ENCODE data around the gene GALNT10. TPM values are rescaled to one million over a fixed set of nuclear protein-coding genes. Genes with fewer than 3 reads are reported as not detected.

The GALNT10 gene
- total RNA-seq, 1 donor from 2014 or later, result 93.8 TPM

- no peak for TF ChIP-seq CTCF (IDR thresholded peaks at IDR 0.05)
- Histone ChIP-seq H3K27ac (no peak overlapping the region), H3K4me1 (no peaks in the 10 kb centered on the region), H3K9me3 (no peaks in the 10 kb centered on the region), H3K27me3 (no peaks in the 10 kb centered on the region), H3K36me3 (no peaks in the 10 kb centered on the region), H3K4me3 (no peak overlapping the region)
- intact Hi-C loops (cut with DNase I), result no loop called here
- DNase-seq, result no peak
- no peak for ATAC-seq
These were observed 152.4 kb downstream of the GALNT10 start for GRCh38 chr5:154342963-154343362.

- no peak for TF ChIP-seq CTCF (IDR thresholded peaks at IDR 0.05)
- no peaks in the 10 kb centered on the region for H3K36me3 ChIP-seq
- intact Hi-C loops (cut with DNase I), result no loop called here
- ATAC-seq (no peak), DNase-seq (no peak)
- no peak overlapping the region for H3K4me3 ChIP-seq
- no peaks in the 10 kb centered on the region for H3K27me3 ChIP-seq
- no peaks in the 10 kb centered on the region for H3K4me1 ChIP-seq
- no peaks in the 10 kb centered on the region for H3K9me3 ChIP-seq
- no peak overlapping the region for H3K27ac ChIP-seq
These were observed 153.9 kb downstream of the GALNT10 start for GRCh38 chr5:154344461-154344860.

- no peak for TF ChIP-seq CTCF (IDR thresholded peaks at IDR 0.05)
- intact Hi-C loops (cut with DNase I), result no loop called here
- no peak for ATAC-seq
- no peaks in the 10 kb centered on the region for H3K36me3 ChIP-seq
- H3K27ac ChIP-seq, result no peak overlapping the region
- DNase-seq, result no peak
- no peak overlapping the region for H3K4me3 ChIP-seq
- H3K27me3 ChIP-seq, result no peaks in the 10 kb centered on the region
- H3K4me1 ChIP-seq, result no peaks in the 10 kb centered on the region
- no peaks in the 10 kb centered on the region for H3K9me3 ChIP-seq
These were observed 154.9 kb downstream of the GALNT10 start for GRCh38 chr5:154345255-154345952.

- H3K4me3 ChIP-seq, result no peak overlapping the region
- DNase-seq (no peak), ATAC-seq (no peak)
- TF ChIP-seq CTCF (IDR thresholded peaks at IDR 0.05), result no peak
- no peaks in the 10 kb centered on the region for H3K4me1 ChIP-seq
- intact Hi-C loops (cut with DNase I), result no loop called here
- H3K9me3 ChIP-seq, result no peaks in the 10 kb centered on the region
- no peaks in the 10 kb centered on the region for H3K27me3 ChIP-seq
- no peaks in the 10 kb centered on the region for H3K36me3 ChIP-seq
- no peak overlapping the region for H3K27ac ChIP-seq
These were observed 155.9 kb downstream of the GALNT10 start for GRCh38 chr5:154346427-154346826.

- Histone ChIP-seq H3K9me3 (no peaks in the 10 kb centered on the region), H3K36me3 (no peaks in the 10 kb centered on the region), H3K27me3 (no peaks in the 10 kb centered on the region), H3K4me3 (no peak overlapping the region), H3K4me1 (no peaks in the 10 kb centered on the region), H3K27ac (no peak overlapping the region)
- DNase-seq, result no peak
- intact Hi-C loops (cut with DNase I), result no loop called here
- ATAC-seq, result no peak
- no peak for TF ChIP-seq CTCF (IDR thresholded peaks at IDR 0.05)
These were observed 159.2 kb downstream of the GALNT10 start for GRCh38 chr5:154349626-154350264.

All from upper lobe of right lung (tissue), 1 donor.